Dedifferentiated amniotic fluid mesenchymal stem cell (primary cell): Measurements from ENCODE around the gene STK10.
"Not testable (repeated sequence)": the region's sequence is repeated elsewhere in the genome, so short reads cannot be mapped to it uniquely, and the experiment has no call there.

Experiments
- DNase-seq: peaks from one replicate; pipeline ENCODE4 v3.0.0-alpha.2; 2016; ENCODE audit errors: extremely low spot score

Gene STK10

DNA sequence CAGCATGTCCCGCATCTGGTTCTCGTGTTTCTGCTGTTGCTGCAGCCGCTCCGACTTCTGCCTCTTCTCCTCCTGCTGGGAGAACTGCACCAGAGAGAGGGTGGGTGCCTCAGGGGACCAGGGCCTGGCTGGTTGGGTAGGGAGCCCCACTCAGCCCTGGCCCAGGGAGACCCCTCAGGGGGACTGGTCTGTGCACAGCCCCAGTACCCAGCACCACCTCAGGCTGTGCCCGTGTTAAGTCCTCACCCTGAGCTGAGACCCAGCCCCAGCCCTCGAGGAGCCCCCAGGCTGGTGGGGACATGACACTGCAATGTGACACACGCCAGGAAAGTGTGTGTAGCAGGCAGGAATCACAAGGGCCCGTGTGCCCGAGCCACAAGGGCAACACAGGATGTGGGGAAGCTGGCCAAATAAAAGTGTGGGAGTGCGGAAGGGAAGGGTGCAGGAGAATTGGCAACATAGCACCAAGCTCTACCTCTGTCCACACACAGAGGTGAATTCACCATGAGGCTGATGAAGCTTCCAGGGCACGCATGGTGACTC, 133.3 kb downstream of the STK10 start:
- no peak for DNase-seq

DNA sequence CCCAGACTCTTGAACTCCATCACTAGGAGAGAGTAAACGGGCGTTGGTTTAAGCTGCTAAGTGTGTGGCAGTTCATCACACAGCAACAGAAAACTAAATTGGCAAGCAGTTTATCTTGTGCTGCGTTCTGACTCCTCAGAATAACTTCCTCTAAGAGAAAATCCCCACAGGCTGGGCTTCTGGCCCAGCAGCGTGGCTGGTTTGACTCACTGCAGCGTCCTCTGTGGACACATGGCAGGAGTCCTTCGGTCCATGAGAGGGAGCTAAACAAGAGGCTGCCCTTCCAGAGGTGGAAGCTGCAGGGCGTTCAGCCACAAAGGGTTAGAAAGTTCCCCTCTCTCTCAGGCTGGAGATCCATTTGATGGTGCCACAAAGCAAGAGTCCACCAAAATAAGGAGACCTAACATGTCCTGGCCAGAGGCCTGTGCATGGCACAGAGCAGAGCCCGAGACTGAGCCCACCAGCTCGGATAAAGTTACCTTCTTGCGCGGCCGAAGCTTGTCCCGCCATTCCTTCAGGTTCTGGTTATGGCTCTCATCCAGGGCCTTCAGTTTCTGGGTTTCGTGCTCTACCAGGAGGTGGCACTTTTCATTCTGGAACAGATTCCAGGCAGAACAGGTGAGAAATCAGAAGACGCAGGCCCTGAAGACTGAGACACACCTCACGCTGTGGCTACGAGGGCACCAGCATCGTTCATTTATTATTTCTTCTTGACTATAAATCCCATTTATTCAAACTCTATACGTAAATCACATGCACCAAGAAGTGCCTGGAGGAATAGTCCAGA, 135.4 kb downstream of the STK10 start:
- no peak for DNase-seq

DNA sequence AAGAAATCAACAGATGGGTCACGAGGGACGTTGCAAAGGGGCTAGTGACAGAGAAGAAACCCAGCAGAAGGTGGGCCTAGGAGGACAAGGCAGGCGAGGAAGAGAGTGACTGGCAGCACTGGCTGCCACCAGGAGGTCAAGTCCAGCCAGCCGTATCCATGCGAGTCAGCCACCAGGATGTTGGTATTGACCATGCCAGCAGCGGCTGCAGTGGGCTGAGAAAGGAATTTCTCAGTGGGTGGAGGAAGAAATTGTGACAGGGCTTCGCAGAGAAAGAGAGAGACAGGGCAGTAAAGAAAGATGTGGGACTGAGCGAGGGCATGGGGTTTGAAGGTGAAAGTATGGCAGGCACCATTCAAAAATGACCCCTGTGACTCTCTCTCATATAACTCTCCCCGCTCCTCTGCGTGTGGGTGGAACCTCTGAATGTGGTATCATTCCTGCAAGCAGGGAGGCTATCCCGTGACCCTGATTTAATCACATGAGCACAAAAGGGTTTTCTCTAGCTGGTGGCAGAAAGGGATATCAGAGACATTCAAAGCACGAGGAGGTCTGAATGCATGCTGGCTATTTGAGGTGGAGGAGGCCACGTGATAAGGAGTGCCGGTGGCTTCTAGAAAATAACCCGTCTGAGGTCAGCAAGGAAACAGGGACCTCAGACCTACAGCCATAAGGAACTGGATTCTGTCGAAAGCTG, 136.2 kb downstream of the STK10 start:
- no peak for DNase-seq

DNA sequence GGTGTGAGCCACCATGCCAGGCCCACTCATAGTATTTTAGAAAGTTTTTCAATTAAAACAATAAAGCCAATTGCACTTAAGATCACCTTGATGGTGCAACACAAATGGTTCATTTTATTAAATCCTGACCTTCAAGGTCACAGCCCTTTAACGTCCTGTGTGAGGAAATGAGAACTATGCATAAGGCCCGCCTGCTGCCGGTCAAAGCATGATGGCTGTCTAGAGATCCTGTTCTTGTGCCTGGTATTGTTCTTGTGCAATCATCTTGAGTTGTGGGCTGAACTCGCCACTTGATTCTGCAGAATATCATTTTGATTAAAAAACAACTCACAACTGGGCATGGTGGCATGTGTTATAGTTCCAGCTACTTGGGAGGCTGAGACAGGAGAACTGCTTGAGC, 137.9 kb downstream of the STK10 start:
- DNase-seq = no peak

DNA sequence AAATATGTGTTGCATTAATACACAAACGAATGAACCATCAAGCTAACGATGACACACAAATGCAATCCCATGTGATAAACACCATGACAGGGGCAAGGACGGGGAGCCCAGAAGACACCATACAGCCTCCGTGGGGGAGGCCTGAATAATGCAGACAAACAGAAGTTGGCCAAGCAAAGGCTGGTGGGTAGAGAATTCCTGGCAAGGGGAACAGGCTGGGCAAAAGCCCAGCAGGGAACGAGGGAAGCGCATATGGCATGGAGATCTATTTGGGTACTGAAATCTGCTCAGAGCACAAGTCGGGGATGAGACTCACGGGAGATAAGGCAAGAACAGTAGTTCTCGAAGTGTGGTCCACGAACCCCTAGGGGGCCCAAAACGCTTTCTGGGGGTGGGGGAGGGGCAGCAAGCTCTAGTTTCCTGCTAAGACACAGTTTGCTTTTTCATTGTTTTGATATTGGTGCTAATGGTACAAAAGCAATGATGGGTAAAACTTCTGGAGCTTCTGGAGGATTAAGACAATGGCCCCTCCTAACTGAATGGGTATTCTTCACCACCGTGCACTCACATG, 138.7 kb downstream of the STK10 start:
- DNase-seq = no peak

DNA sequence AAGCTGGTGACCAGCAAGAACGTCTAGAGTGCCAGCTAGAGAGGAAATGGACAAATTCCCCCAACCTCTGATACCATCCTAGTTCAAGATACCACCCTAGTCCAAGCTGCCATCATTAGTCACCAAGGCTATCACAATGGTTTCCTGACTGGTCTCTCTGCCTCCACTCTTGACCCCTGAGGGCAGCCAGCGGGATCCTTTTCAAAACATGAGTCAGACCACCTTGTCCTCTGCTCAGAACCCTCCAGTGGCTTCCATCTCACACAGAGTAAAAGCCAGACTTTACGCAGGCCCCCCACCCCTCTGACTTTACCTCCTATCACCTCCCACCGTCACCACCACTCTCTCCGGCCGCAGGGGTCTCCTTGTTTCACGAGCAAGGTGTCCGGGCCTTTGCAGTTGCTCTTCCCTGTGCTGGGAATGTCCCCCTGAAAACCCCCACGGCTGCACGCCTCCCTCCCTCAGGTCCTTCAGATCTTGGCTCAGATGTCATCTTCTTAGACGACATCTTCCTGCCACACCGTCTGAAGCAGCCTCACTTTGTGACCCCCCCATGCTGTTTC, 139.4 kb downstream of the STK10 start:
- no peak for DNase-seq

DNA sequence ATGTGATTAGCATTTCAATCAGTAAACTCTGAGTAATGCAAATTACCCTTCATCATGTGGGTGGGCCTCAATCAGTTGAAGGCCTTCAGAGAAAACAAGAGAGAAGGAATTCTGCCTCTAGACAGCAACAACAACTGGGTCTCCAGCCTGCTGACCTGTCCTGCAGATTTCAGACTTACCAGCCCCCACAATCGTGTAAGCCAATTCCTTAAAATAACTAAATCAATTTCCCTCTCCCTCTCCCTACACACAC, 139.9 kb downstream of the STK10 start:
- DNase-seq = no peak

DNA sequence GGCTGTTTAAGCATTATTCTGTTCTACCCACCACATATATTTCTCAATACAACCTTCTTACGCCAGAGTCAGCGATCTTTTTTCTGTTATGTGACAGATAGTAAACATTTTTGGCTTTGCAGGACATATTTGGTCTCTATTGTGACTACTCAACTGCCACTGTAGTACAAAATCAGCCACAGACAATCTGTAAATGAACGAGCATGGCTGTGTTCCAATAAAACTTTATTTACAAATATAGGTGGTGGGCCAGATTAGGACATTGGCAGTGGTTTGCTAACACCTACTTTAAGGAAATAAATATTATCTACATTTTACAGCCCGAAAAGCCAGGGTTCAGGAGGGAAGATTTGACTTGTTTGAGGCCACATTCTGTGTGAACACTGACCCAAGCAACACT, 141.4 kb downstream of the STK10 start:
- no peak for DNase-seq

DNA sequence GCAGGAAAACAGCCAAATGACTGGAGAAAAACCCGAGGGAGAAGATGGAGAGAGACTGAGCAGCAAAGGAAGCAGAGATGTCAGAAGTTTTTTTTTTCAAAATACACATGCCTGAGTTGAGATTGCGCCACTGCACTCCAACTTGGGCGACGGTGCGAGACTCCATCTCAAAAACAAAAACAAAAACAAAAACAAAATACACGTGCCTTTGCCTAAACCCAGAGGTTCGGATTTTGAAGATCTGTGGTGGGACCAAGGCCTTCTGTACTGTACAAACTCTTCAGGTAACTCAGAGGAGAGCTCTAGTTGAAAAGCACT, 142.8 kb downstream of the STK10 start:
- no peak for DNase-seq

DNA sequence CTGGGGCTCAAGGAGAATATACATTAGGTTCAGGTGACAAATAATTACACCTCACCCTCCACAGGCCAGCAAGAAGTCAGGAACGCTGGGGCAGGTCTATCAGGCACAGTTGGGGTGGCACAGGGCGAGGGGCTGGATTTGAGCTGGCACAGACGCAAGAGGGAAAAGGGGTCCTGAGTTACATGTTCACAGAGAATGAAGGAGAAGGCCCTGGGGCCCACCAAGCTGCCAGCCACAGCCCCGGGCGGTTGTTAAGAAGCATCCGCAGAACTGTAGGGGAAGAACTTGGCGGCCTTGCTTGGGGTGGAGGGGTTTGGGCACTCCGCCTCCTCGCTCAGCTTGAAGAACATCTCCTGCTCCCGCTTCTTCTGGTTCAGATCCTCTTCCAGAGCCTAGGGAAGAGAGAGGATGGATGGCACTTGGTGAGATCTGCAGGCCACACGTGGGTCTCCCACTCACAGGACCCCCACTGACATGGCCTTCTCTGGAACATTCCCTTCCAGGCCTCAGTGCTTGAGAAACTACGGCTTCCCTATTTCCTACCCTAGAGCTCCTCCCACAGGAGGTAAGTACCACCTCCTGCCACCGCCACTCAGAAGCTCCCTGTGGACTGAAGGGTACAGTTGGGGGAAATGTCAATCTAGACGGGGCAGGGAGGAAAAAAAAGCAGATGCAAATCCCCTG, 143.3 kb downstream of the STK10 start:
- no peak for DNase-seq

DNA sequence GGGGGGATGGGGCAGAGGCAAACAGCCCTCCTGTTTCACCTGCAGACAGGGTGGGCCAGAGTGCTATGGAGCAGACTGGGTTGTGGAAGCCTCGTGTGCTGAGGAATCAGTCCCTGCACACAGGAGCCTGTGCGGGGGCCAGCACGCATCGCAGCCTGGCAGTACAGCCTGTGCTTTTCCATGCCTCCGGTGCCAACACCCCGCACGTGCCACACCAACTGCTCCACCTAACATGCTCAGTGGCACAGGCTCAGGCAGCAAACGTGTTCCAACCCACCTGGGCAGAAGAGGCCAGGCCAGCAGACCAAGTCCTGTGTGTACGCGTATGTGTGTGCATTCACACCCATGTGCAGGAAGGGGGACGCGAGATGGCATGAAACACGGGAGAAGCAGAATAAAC, 144.2 kb downstream of the STK10 start:
- no peak for DNase-seq

DNA sequence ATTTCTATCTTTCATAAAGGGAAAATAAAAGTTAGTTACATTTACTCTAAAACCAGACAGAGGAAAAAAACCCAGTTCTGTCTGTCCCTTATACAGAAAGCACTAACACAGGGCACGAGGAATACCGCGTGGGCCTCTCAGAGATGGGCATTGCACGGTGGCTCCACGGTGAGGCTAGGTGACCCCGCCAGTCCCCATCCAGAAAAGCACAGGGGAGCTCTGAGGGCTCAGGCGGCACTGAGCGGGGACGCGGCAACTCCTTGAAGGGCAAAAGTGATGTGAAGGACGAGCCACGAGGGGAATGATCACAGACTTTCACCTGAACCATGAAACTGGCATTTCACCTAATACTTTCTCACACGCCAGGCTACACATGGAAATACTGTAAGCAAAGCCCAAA, 145.8 kb downstream of the STK10 start:
- DNase-seq = no peak

DNA sequence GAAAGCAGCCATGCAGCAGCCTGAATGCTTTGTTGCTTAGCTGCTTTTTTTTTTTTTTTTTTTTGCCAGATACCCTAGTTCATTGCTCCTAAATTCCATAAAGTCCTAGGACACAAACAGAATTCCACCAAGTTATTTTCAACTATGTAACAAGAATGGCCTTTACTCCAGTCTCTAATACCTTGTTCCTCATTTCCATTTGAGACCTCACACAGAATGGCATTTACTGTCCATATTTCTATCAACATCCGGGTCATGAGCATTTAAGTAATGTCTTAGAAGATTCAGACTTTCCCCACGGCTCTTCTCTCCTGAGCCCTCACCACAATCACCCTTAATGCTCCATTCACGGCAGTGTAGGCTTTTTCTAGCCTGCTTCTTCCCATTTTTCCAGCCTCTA, 149.9 kb downstream of the STK10 start:
- no peak for DNase-seq

DNA sequence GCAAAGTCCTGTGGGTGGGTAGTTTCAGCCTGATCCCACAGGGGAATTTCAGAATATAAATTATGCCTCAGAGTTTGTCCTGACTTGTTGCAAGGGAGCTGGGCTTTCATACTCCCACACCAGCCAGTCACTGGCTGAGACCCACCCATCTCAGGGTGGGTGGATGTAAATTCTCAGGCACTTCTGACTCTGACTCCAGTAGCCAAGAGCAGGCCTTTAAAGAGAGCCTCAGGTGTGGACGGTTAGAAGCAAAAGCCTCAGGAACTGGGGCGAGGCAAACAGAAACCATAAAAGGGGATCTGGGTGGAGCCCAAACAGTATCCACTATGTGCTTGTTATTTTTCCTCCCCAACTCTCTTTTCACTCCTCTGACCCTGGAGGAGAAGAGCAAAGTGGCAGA, 153.0 kb downstream of the STK10 start:
- DNase-seq = no peak

DNA sequence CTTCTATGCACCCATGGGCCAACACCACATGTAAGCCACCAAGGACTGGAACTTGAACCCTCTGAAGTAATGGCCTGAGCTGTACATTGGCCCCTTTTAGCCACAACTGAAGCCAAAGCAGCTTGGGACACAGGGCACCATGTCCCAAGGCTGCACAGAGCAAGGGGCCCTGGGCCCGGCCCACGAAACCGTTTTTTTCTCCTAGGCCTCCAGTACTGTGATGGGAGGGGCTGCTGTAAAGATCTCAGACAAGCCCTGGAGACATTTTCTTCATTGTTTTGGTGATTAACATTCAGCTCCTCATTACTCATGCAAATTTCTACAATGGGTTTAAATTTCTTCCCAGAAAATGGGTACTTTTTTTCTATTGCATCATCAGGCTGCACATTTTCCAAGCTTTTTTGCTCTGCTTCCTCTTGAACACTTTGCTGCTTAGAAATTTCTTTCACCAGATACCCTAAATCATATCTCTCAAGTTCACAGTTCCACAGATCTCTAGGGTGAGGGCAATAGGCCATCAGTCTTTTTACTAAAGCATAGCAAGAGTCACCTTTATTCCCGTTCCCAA, 156.0 kb downstream of the STK10 start:
- no peak for DNase-seq

DNA sequence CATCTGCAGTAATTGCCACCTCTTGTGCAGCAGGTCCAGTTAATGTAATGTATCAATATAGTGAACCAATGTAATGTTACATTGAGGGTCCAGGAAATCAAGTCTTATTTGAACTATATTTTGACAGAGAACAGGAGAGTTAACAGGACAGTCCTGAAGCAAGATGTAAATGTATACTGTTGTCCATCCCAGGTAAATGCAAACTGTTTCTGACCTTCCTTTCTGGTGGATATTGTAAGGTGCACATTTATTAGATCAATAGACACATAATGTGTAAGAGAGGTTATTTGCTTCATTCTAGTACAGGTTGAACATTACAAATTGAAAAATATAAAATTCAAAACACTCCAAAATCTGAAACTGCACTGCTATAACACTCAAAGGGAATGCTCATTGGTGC, 158.1 kb downstream of the STK10 start:
- no peak for DNase-seq

DNA sequence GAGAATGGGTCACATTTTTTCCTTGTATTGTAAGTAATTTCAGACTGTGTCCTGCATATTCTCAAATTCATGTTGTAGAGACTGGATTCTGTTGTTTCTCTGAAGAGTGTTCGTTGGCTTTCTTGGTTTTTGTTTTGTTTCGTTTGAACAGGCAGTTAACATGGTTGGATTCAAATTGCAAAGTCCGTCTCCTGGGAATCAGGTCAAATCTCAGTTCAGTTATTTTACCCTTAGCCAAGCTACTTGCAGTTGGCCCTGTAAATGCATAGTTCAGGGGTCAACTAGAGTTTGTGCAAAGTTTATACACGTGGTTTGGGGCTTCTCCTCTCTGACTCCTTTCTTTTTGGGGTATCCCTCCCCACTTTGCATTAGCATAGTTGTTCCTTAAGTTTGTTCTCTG, 159.9 kb downstream of the STK10 start:
- no peak for DNase-seq

DNA sequence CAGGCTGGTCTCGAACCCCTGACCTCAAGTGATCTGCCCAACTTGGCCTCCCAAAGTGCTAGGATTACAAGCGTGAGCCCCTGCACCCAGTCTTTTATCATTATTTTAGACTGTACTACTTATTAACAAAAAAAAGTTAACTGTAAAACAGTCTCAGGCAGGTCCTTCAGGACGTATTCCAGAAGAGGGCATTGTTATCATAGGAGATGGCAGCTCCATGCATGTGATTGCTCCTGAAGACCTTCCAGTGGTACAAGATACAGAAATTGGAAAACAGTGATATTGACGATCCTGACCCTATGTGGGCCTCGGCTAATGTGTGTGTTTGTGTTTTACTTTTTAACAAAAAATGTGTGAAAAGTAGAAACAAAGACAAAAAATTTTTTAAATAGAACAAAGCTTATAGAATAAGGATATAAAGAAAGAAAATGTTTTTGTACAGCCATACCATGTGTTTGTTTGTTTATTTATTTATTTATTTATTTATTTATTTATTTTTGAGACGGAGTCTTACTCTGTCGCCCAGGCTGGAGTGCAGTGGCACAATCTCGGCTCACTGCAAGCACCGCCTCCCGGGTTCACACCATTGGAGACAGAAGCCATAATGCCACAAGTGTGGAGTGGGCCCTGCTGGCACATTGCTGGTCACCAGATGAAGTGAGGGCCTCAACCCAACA, 167.8 kb downstream of the STK10 start:
- not testable (repeated sequence) for DNase-seq

DNA sequence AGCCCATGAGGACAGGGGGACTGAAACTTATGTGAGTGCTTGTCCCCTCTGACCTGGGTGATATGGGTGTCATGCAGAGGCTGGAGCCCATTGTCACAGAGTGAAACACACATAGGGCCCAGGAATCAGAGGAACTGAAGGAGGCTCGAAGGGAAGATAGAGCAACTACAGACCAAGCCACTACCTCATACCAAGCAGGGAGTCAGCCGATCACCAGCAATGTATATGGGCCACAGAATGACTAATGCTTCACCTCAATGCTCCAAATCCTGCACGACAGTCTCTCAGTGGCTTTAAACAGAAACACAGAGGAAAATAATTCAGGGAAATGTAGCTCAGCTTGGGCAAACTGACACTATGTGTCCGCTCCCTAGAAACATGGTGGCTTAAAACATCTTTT, 172.7 kb downstream of the STK10 start:
- no peak for DNase-seq

DNA sequence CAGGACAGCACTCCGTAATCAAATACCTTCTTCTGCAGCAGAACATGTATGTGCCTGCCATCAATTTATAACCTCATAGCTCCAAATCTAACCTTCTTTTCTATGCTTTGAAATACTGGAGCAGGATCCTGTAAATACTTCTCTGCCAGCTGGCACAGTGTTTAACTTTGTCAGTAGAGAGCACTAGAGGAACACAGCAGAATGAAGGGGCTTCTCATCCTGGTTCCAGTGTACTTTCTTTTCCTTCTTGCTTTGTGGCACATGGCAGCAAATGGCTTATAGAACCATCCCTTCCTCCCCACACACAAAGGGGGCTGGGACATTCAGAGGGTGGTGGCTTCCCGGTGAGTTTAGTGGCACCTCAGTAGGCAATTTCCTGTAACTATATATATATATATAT, 177.7 kb downstream of the STK10 start:
- DNase-seq = no peak

DNA sequence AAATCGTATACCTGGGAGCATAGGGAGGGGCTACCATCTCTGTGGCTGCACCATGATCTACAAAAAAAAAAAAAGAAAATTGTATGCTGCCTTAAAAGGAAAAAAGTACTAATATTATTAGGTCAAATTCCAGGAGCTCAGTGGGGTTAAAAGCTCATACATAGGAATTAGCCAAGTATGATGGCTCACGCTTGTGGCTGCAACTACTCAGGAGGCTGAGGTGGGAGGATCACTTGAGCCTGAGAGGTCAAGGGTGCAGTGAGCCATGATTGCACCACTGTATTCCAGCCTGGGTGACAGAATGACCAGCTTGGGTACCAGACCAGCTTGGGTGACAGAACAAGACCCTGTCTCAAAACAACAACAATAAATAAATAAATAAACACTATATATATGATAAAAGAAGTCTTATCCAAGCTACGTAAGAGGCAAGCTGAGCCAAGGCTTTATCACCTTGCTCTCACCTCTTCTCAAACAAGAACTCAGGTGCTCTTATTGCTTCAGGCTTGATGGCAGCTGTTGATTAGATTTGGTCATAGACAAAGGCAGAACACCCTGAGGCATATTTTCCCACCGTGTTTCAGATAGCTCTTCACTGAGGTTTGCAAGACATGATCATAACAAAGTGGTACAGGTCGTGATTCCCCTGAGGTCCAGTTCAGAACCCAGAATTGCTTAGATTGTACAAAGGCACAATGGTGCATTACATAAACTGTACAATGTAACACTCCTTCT, 178.3 kb downstream of the STK10 start:
- no peak for DNase-seq
